T1000 (cell line): ENCODE data around the gene FAM78A.

Experiments
- DNase-seq: peaks from one replicate; lab custom pipeline; 2025; ENCODE audit warnings: mixed read lengths; lab: John Stamatoyannopoulos, UW

The FAM78A gene

GRCh38 chr9:131276094-131276888 is at the start of gene FAM78A:
TSS of gene FAM78A (minus strand) at chr9:131276510. CDS start at chr9:131276179, 331 bp downstream.
- no peak for DNase-seq

GRCh38 chr9:131324736-131325679 is 48.7 kb upstream of the FAM78A start:
- DNase-seq = no peak

DNA sequence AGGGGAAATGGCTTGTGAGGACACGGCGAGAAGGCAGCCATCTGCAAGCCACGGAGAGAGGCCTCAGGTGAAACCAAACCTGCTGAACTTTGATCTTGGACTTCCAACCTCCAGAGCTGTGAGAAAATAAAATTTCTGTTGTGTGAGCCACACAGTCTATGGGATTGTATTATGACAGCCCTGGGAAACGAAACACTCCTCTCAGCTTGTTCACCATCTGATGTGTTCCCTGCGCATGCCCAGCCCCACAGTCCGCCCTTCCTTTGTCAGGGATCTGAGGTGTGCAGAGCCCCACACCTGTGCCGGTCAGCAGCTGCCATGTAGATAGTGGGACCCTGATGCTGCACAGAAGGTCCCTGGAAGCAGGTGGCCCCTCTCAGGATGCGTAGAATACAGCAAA is 47.3 kb upstream of the FAM78A start:
- DNase-seq = no peak

- DNase-seq = no peak
Observed at GRCh38 chr9:131320031-131320685, 43.8 kb upstream of the FAM78A start.

DNA sequence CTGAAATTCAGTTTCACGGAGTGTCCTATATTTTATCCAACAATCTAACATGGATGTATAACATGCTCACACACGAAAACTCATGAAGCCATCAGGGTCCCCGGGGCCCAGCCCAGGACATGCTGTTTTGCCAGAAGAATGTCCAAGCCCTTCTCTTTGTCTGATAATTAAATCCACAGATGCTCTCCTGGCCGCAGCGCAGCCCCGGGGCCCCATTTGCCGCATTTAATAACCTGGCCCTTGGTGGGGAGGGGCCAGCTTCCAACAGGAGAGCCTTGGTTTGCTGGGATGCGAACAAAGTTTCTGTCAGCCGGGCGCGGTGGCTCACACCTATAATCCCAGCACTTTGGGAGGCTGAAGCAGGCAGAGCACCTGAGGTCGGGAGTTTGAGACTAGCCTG is 43.2 kb upstream of the FAM78A start:
- no peak for DNase-seq

GRCh38 chr9:131318231-131319085 is 42.1 kb upstream of the FAM78A start:
- DNase-seq = no peak

DNA sequence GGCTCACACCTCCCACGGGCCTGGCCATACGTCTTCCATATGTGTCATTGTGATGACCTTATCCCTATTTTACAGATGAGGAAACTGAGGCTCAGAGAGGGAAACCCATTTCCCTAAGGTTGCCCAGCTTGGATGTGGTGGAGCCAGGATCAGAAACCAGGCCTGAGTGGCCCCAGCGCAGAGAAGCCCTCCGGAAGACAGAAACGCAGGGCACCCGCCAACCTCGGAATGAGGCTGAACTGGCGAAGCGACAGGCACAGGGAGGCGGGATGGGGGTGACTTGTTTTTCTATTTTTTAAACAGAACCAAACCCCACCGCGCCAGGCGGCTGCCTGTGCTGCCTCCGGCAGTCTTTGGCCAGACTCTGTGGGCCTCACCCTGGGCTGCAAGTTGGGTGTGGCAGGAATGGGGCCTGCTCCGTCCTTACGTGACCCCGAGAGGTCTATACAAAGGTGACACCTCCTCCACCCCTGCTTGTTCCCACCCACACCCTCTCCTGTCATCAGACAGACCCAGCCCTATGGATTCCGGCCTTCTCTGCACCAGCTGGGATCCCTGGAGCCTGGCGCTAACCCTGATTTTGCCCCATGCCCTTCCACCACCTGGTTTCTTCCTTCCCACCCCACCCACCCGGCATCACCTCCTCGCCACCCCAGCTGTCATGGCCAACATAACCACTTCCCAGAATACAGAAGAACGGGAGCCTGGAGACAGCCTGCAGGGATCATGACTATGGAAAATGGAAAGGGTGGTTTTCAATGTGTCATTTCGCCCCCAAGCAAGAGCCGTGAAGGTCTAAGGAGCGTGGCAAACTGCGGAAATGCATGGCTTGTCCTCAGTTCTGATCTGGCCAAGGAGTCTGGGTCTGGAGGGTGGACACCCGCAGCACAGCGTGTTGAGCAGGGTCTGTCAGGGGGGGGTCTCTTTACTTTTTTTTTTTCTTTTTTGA is 36.8 kb upstream of the FAM78A start:
- DNase-seq = no peak

GRCh38 chr9:131312246-131312645 is 35.9 kb upstream of the FAM78A start:
- no peak for DNase-seq

GRCh38 chr9:131310833-131311554 is 34.7 kb upstream of the FAM78A start:
- no peak for DNase-seq

DNA sequence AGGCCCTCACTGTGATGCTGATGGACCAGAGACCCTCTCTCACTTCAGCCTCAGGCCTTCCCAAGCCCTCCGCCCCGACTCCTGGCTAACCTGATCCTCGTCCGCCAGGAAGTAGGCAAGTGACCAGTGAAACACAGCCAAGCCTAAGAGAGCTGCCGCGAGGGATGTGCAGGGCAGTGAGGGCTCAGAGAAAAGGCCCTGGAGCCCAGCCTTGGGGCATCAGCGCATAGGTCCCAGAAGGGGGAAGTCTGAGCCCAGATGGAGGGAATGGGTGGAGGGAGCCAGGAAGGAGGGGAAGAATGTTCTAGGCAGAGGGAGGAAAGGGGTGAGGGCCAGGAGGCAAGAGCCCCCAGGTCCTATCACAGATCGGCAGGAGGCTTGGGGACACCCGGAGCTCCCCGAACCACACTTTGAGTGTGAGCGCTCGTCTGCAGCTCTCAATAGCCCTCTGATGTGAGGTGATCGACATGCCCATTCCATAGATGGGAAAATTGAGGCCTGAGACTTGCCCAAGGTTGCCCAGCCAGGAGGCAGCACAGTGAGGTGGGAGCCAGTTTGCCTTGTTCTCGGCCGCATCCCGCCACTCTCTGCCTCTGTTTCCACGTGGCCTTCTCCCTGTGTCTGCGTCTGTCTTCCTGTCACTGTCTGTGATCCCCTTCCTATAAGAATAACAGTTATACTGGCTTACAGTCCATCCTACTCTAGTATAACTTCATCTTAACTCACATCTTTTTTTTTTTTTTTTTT is 33.4 kb upstream of the FAM78A start:
- no peak for DNase-seq

GRCh38 chr9:131308906-131309529 is 32.7 kb upstream of the FAM78A start:
- no peak for DNase-seq

DNA sequence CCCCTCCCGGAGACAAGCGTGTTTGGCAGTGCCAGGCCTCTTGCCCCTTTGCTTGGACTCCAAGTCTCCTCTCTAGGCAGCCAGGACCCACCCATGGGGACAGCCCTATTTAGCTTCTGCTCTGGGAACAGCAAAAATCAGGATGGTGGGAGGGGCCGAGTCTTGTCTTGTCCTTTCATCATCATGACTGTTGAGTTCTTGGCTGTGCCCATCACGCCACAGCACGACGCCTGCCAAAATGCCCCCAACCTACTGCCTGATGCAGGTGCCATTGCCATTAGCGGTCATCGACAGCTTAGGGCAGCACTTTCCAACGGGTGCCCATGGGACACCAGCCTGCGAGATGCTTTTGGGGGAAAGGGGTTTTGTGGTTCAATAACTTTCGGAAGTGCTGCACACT is 32.1 kb upstream of the FAM78A start:
- no peak for DNase-seq

DNA sequence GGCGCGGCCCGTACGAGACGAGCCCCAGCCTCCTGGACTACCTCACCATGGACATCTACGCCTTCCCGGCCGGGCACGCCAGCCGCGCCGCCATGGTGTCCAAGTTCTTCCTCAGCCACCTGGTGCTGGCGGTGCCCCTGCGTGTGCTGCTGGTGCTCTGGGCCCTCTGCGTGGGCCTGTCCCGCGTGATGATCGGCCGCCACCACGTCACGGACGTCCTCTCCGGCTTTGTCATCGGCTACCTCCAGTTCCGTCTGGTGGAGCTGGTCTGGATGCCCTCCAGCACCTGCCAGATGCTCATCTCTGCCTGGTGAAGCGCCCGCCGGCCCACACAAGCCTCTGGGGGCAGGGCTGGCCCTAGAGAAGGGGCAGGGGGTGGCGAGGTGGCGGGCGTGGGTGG is 31.7 kb upstream of the FAM78A start:
- DNase-seq = no peak

- DNase-seq = no peak
Observed at GRCh38 chr9:131306397-131307004, 30.2 kb upstream of the FAM78A start.

DNA sequence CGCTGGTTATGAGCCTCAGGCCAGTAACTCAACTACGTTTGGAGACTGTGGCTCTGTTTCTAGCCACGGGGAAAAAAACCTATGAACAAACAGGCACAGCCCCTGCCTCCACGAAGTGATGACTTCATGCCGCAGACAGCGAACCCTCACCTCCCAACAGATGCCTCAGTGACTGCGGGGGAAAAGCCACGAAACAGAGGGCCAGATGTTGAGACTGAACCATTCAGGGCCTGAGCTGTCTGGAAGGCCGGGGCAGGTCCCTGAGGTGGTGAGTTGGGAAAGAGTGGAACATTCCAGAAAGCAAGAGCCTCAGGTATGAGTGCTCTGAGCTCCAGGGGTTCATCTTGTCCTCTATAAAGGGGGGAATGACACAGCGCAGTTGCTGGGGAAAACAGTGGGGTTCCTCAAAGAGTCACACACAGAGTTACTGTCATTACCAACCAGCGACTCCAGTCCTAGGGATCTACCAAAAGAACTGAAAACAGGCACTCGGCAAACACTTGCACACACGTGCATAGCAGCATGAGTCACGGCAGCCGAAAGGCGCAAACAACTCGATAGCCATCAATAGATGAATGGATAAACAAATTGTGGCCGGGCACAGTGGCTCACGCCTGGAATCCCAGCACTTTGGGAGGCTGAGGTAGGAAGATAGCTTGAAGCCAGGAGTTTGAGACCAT is 28.5 kb upstream of the FAM78A start:
- DNase-seq = no peak

- DNase-seq = no peak
Observed at GRCh38 chr9:131303381-131304321, 27.3 kb upstream of the FAM78A start.
